ENCODE data around the gene ADAMTS7. TPM values are rescaled to one million over a fixed set of nuclear protein-coding genes. Genes with fewer than 3 reads are reported as not detected.

The ADAMTS7 gene
- total RNA-seq, 1 donor from 2014 or later = 9.1 TPM

- intact Hi-C loops (cut with DNase I) = no loop called here
- Histone ChIP-seq H3K9me3 (no peaks in the 10 kb centered on the region), H3K36me3 (no peaks in the 10 kb centered on the region), H3K27me3 (peaks cover 7% of the 10 kb centered on the region), H3K4me3 (peak overlapping the region; percentile 74), H3K27ac (peak overlapping the region; percentile 83), H3K4me1 (peaks cover 10% of the 10 kb centered on the region)
- ATAC-seq (peak; percentile 13), DNase-seq (no peak)
- peak; percentile 6 for TF ChIP-seq CTCF (IDR thresholded peaks at IDR 0.05)
Measured at GRCh38 chr15:78811825-78812183, 540 bp upstream of the ADAMTS7 start.

GRCh38 chr15:78810362-78811123, 721 bp downstream of the ADAMTS7 start:
- Histone ChIP-seq H3K4me1 (peaks cover 10% of the 10 kb centered on the region), H3K9me3 (no peaks in the 10 kb centered on the region), H3K27me3 (peaks cover 7% of the 10 kb centered on the region), H3K36me3 (no peaks in the 10 kb centered on the region), H3K27ac (peak overlapping the region; percentile 83), H3K4me3 (peak overlapping the region; percentile 74)
- DNase-seq (peak; percentile 78), ATAC-seq (peak; percentile 29)
- no peak for TF ChIP-seq CTCF (IDR thresholded peaks at IDR 0.05)
- intact Hi-C loops (cut with DNase I) = no loop called here

GRCh38 chr15:78810003-78810361, 1.3 kb downstream of the ADAMTS7 start:
- no peak for ATAC-seq
- H3K4me3 ChIP-seq = peak overlapping the region; percentile 74

GRCh38 chr15:78808550-78808949, 2.7 kb downstream of the ADAMTS7 start:
- intact Hi-C loops (cut with DNase I) = no loop called here
- H3K27ac ChIP-seq = no peak overlapping the region
- DNase-seq = no peak
- H3K9me3 ChIP-seq = no peaks in the 10 kb centered on the region
- ATAC-seq = no peak
- H3K4me3 ChIP-seq = no peak overlapping the region
- peaks cover 10% of the 10 kb centered on the region for H3K4me1 ChIP-seq
- TF ChIP-seq CTCF (IDR thresholded peaks at IDR 0.05) = peak; percentile 49
- no peaks in the 10 kb centered on the region for H3K36me3 ChIP-seq
- peaks cover 7% of the 10 kb centered on the region for H3K27me3 ChIP-seq

More at GRCh38 chr15:78810003-78810361, 1.3 kb downstream of the ADAMTS7 start:
- TF ChIP-seq CTCF (IDR thresholded peaks at IDR 0.05) = no peak
- peaks cover 10% of the 10 kb centered on the region for H3K4me1 ChIP-seq
- intact Hi-C loops (cut with DNase I) = no loop called here
- no peaks in the 10 kb centered on the region for H3K9me3 ChIP-seq
- H3K27ac ChIP-seq = peak overlapping the region; percentile 83
- H3K27me3 ChIP-seq = peaks cover 7% of the 10 kb centered on the region
- no peaks in the 10 kb centered on the region for H3K36me3 ChIP-seq
- DNase-seq = no peak

GRCh38 chr15:78807359-78807758, 3.9 kb downstream of the ADAMTS7 start:
- Histone ChIP-seq H3K4me1 (peaks cover 10% of the 10 kb centered on the region), H3K27ac (no peak overlapping the region), H3K9me3 (no peaks in the 10 kb centered on the region), H3K36me3 (no peaks in the 10 kb centered on the region), H3K4me3 (no peak overlapping the region), H3K27me3 (peaks cover 7% of the 10 kb centered on the region)
- intact Hi-C loops (cut with DNase I) = no loop called here
- DNase-seq (no peak), ATAC-seq (no peak)
- no peak for TF ChIP-seq CTCF (IDR thresholded peaks at IDR 0.05)

Data from upper lobe of right lung (tissue), 1 donor.